GM12873 (cell line): ENCODE results near the gene EYA4.
A peak's percentile ranks its signal among the peaks of the same experiment; 100 is the strongest.

Experiments
- CTCF ChIP-seq: IDR thresholded peaks from 2 replicates; pipeline ENCODE4 v1.5.1; 2012; ENCODE audit warnings: low read depth, mild to moderate bottlenecking, moderate library complexity, low read length, control low read depth; ENCODE audit not compliant: insufficient read depth; ENCODE audit errors: missing control alignments

The EYA4 gene

GRCh38 chr6:133501675-133502270 lies 260.6 kb downstream of the EYA4 start:
- TF ChIP-seq CTCF = no peak

GRCh38 chr6:133502441-133503335 lies 261.5 kb downstream of the EYA4 start:
- no peak for TF ChIP-seq CTCF

- TF ChIP-seq CTCF = no peak
Measured at GRCh38 chr6:133503336-133503729, 262.2 kb downstream of the EYA4 start.

GRCh38 chr6:133504158-133504557 lies 263.0 kb downstream of the EYA4 start:
- TF ChIP-seq CTCF = no peak

- TF ChIP-seq CTCF = no peak
Measured at GRCh38 chr6:133504761-133505160, 263.6 kb downstream of the EYA4 start.

GRCh38 chr6:133505681-133506080 lies 264.5 kb downstream of the EYA4 start:
- no peak for TF ChIP-seq CTCF

- peak; percentile 54 for TF ChIP-seq CTCF
Measured at GRCh38 chr6:133512410-133513016, 271.4 kb downstream of the EYA4 start.
